Keratinocyte (primary cell): ENCODE data around the gene POU2F2. TPM values are rescaled to one million over a fixed set of nuclear protein-coding genes. Genes with fewer than 3 reads are reported as not detected.

Experiments used
- DNase-seq: peaks from one replicate; pipeline ENCODE4 v3.0.0-alpha.2; 2011; ENCODE audit warnings: low read depth, missing footprints, low spot score
- FAIRE-seq: peaks from 2 replicates; lab custom pipeline; 2011; peaks lifted over from hg19 to GRCh38; lab: Jason Lieb, UNC
- H2AFZ ChIP-seq: 2 replicates; pipeline ENCODE4 v1.6.0; 2012; ENCODE audit warnings: low read length, control low read depth, inconsistent platforms; ENCODE audit not compliant: control insufficient read depth
- H3K27ac ChIP-seq: 2 replicates; pipeline ENCODE4 v1.5.1; 2011; ENCODE audit warnings: low read length; ENCODE audit not compliant: control insufficient read depth, insufficient read depth
- H3K27me3 ChIP-seq: 3 replicates; pipeline ENCODE4 v1.6.0; 2011; ENCODE audit warnings: low read length; ENCODE audit not compliant: control insufficient read depth, insufficient read depth; ENCODE audit errors: extremely low read depth
- H3K36me3 ChIP-seq, 2 experiments: 2 replicates in 1 of 2; 3 replicates in 1 of 2; pipeline ENCODE4 v1.5.1; 2011; ENCODE audit warnings: low read length in 2 of 2, mild to moderate bottlenecking in 1 of 2; ENCODE audit not compliant: control insufficient read depth in 2 of 2, insufficient read depth in 2 of 2; ENCODE audit errors: extremely low read depth in 1 of 2
- H3K4me1 ChIP-seq: 3 replicates; pipeline ENCODE4 v1.5.1; 2011; ENCODE audit warnings: low read length; ENCODE audit not compliant: control insufficient read depth, insufficient read depth; ENCODE audit errors: extremely low read depth
- H3K4me2 ChIP-seq: 3 replicates; pipeline ENCODE4 v1.6.0; 2011; ENCODE audit warnings: low read depth, low read length; ENCODE audit not compliant: control insufficient read depth, insufficient read depth; ENCODE audit errors: extremely low read depth
- H3K4me3 ChIP-seq, 3 experiments: fragments of 200-600 bp in 1 of 3; sonication (generic) in 1 of 3; 2 replicates in 2 of 3; 3 replicates in 1 of 3; pipeline ENCODE4 v1.5.1; 2011 to 2016; ENCODE audit warnings: low read length in 3 of 3, mild to moderate bottlenecking in 3 of 3, control low read depth in 2 of 3, inconsistent platforms in 1 of 3, low read depth in 1 of 3, mixed read lengths in 1 of 3, mixed run types in 1 of 3, moderate library complexity in 1 of 3; ENCODE audit not compliant: control insufficient read depth in 2 of 3, insufficient read depth in 2 of 3; ENCODE audit errors: extremely low read depth in 1 of 3
- H3K79me2 ChIP-seq: 2 replicates; pipeline ENCODE4 v1.6.0; 2012; ENCODE audit warnings: low read length; ENCODE audit not compliant: control insufficient read depth, insufficient read depth
- H3K9ac ChIP-seq: 3 replicates; pipeline ENCODE4 v1.6.0; 2011; ENCODE audit warnings: low read length; ENCODE audit not compliant: control insufficient read depth, insufficient read depth; ENCODE audit errors: extremely low read depth
- H3K9me1 ChIP-seq: 3 replicates; pipeline ENCODE4 v1.6.0; 2011; ENCODE audit warnings: low read length; ENCODE audit not compliant: control insufficient read depth, insufficient read depth; ENCODE audit errors: extremely low read depth
- H3K9me3 ChIP-seq: 2 replicates; pipeline ENCODE4 v1.5.1; 2012; ENCODE audit warnings: low read depth, low read length; ENCODE audit not compliant: control insufficient read depth
- H4K20me1 ChIP-seq: 3 replicates; pipeline ENCODE4 v1.6.0; 2011; ENCODE audit warnings: low read length; ENCODE audit not compliant: control insufficient read depth, insufficient read depth; ENCODE audit errors: extremely low read depth
- EZH2 ChIP-seq: IDR thresholded peaks from one replicate; pipeline ENCODE4 v1.6.1; 2012; ENCODE audit warnings: inconsistent platforms, mild to moderate bottlenecking, low read length, moderate library complexity
- dilution Hi-C: fragments of 300-500 bp; cut with MboI; formaldehyde crosslinking; loops from one replicate; pipeline ENCODE4 v1.7.0; 2020; ENCODE audit warnings: low sequenced_read_pairs; ENCODE audit not compliant: extremely low pct_ligation_motif_present
- polyA plus RNA-seq, 5 experiments: library from polyadenylated mRNA; depleted of rRNA in 3 of 5; stranded (reverse) in 3 of 5; stranded (forward) in 1 of 5; unstranded in 1 of 5; fragments of >200 nt; gene quantifications; 1 replicate in 1 of 5; 2 replicates in 3 of 5; 3 replicates in 1 of 5; pipeline versions ENCODE4 v1.2.1 to v1.2.3, GENCODE V29; 2011 to 2012; ENCODE audit warnings: missing spikeins in 2 of 5, low read depth in 1 of 5, low replicate concordance in 1 of 5
- TF ChIP-seq, protein P1 (sequence below), 3 experiments: IDR thresholded peaks in 1 of 3; conservative IDR thresholded peaks in 1 of 3; optimal IDR thresholded peaks in 1 of 3; 2 replicates in 2 of 3; 3 replicates in 1 of 3; pipeline versions ENCODE3 to v1.5.1; 2011; ENCODE audit warnings: low read length in 3 of 3, mild to moderate bottlenecking in 3 of 3, moderate library complexity in 2 of 3, control low read depth in 1 of 3, inconsistent platforms in 1 of 3; ENCODE audit not compliant: insufficient read depth in 2 of 3; ENCODE audit errors: extremely low read depth in 1 of 3

POU2F2 gene
- polyA plus RNA-seq, 1 donor (not counting 4 experiments of a cell fraction or from before 2014, with no cell fraction given), result 7.0 TPM

DNA sequence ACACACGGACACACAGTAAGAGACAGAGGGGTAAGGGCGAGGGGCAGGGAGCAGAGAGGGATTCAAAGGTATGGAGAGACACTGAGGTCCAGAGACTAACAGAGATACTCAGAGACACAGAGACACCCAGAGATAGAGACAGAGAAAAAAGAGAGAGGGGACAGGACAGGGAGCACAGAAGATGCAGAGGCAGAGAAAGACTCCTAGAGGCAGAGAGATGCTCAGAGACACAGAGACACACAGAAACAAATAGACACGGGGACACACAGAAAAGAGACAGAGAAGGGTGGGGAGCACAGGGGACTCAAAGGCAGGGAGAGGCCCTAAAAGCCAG, 45.4 kb upstream of the POU2F2 start:
- H4K20me1 ChIP-seq, result no peaks in the 10 kb centered on the region
- no peaks in the 10 kb centered on the region for H3K36me3 ChIP-seq
- DNase-seq (no peak), FAIRE-seq (no peak)
- no peak overlapping the region for H3K4me2 ChIP-seq
- no peak overlapping the region for H2AFZ ChIP-seq
- H3K9me1 ChIP-seq, result no peaks in the 10 kb centered on the region
- no peak overlapping the region for H3K4me3 ChIP-seq
- H3K9ac ChIP-seq, result no peak overlapping the region
- no peaks in the 10 kb centered on the region for H3K79me2 ChIP-seq
- H3K4me1 ChIP-seq, result peaks cover 11% of the 10 kb centered on the region
- TF ChIP-seq EZH2, result peak; percentile 50
- TF ChIP-seq, protein P1, sequence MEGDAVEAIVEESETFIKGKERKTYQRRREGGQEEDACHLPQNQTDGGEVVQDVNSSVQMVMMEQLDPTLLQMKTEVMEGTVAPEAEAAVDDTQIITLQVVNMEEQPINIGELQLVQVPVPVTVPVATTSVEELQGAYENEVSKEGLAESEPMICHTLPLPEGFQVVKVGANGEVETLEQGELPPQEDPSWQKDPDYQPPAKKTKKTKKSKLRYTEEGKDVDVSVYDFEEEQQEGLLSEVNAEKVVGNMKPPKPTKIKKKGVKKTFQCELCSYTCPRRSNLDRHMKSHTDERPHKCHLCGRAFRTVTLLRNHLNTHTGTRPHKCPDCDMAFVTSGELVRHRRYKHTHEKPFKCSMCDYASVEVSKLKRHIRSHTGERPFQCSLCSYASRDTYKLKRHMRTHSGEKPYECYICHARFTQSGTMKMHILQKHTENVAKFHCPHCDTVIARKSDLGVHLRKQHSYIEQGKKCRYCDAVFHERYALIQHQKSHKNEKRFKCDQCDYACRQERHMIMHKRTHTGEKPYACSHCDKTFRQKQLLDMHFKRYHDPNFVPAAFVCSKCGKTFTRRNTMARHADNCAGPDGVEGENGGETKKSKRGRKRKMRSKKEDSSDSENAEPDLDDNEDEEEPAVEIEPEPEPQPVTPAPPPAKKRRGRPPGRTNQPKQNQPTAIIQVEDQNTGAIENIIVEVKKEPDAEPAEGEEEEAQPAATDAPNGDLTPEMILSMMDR (optimal IDR thresholded peaks at IDR 0.05 in 1 of 3, IDR thresholded peaks at IDR 0.05 in 1 of 3, conservative IDR thresholded peaks at IDR 0.05 in 1 of 3; ENCODE audit: extremely low read depth in 1 of 3, insufficient read depth in 2 of 3, low read length in 3 of 3), result no peak
- no peak overlapping the region for H3K27ac ChIP-seq
- H3K27me3 ChIP-seq, result peaks cover 49% of the 10 kb centered on the region
- H3K9me3 ChIP-seq, result no peaks in the 10 kb centered on the region
- dilution Hi-C loops, result no loop called here

DNA sequence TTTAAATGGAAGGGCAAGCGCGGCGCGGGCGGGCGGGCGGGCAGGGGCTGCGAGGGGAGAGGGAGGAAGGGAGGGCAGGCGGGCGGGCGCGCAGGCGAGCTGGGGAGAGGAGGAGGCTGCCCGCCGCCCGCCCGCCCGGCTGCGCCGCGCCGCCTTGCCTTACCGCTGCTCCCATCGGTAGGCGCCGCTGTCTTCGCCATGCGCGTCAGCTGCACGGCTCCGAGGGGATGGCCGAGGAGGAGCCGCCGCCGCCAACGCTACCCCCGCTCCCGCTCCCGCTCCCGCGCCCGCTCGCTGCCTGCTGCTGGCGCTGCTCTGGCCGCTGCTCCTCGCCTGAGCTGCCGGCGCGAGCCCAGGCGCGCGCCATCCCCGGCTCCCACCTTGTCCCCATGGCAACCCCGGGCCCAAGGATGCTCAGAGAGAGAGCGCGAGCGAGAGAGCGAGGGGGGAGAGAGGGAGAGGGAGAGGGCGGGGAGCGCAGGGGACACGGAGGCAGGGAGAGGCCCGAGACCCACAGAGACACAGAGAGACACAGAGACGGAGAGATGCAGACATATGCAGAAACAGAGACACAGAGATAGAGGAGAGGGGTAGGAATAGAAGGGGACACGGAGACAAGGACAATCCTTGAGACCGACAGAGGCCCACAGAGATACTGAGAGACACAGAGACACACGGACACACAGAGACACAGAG, 44.9 kb upstream of the POU2F2 start:
- dilution Hi-C loops, result no loop called here
- Histone ChIP-seq H4K20me1 (no peaks in the 10 kb centered on the region), H3K4me3 (peak overlapping the region in 1 of 3 experiments; percentile 72), H2AFZ (no peak overlapping the region), H3K4me1 (peaks cover 11% of the 10 kb centered on the region), H3K27ac (no peak overlapping the region), H3K9me1 (no peaks in the 10 kb centered on the region), H3K9me3 (no peaks in the 10 kb centered on the region), H3K4me2 (no peak overlapping the region), H3K36me3 (no peaks in the 10 kb centered on the region), H3K79me2 (no peaks in the 10 kb centered on the region), H3K27me3 (peaks cover 49% of the 10 kb centered on the region), H3K9ac (no peak overlapping the region)
- TF ChIP-seq, protein P1 (optimal IDR thresholded peaks at IDR 0.05 in 1 of 3, IDR thresholded peaks at IDR 0.05 in 1 of 3, conservative IDR thresholded peaks at IDR 0.05 in 1 of 3; ENCODE audit: extremely low read depth in 1 of 3, insufficient read depth in 2 of 3, low read length in 3 of 3), result peak in 2 of 3 experiments; percentile 51 to 75
- peak; percentile 66 for TF ChIP-seq EZH2
- no peak for DNase-seq
- no peak for FAIRE-seq
